VCaP (cell line): ENCODE data around the gene MTMR12.
A peak's percentile ranks its signal among the peaks of the same experiment; 100 is the strongest.

Experiments
- H3K27ac ChIP-seq: fragments of 450-650 bp; 2 replicates; pipeline ENCODE4 v1.5.1; 2017
- CTCF ChIP-seq: fragments of 450-650 bp; conservative IDR thresholded peaks from 2 replicates; pipeline ENCODE4 v1.5.1; 2017; ENCODE audit warnings: mild to moderate bottlenecking, moderate library complexity

Gene MTMR12

GRCh38 chr5:32255540-32255900 is 57.2 kb downstream of the MTMR12 start:
- TF ChIP-seq CTCF: no peak
- H3K27ac ChIP-seq: no peak overlapping the region

- TF ChIP-seq CTCF: no peak
Measured at GRCh38 chr5:32254881-32255539, 57.7 kb downstream of the MTMR12 start.

DNA sequence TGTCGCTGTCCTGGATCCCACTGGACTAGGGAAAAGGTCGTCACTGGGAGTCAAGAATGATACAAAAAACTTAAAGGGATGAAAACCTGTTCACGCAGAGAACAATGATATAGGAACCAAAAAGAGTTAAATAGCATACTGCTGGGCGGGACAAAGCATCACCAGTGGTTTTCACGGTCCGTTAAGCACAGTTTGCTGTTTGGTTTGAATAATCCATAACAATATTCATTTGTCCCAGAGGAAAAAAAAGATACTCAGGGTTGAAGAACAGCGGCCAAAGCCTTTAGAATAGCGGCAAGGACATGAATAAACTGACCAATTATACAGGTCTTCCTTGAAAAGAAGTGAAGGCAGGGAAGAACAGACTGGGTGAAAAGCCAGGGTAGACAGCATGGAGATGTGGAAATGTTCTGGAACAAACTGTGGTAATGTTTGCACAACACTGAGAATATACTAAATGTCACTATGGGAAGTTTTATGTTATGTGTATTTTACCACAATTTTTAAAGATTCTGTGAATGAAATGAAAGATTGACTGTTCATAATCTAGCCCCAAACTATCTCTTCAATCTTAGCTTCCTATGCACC is 60.8 kb downstream of the MTMR12 start:
- H3K27ac ChIP-seq: peak overlapping the region; percentile 96
- TF ChIP-seq CTCF: no peak

More at GRCh38 chr5:32254881-32255539, 57.7 kb downstream of the MTMR12 start:
- H3K27ac ChIP-seq: no peak overlapping the region

GRCh38 chr5:32249668-32250067 is 63.1 kb downstream of the MTMR12 start:
- no peak for TF ChIP-seq CTCF
- peak overlapping the region; percentile 96 for H3K27ac ChIP-seq

GRCh38 chr5:32245742-32246141 is 67.0 kb downstream of the MTMR12 start:
- no peak for TF ChIP-seq CTCF
- no peak overlapping the region for H3K27ac ChIP-seq

DNA sequence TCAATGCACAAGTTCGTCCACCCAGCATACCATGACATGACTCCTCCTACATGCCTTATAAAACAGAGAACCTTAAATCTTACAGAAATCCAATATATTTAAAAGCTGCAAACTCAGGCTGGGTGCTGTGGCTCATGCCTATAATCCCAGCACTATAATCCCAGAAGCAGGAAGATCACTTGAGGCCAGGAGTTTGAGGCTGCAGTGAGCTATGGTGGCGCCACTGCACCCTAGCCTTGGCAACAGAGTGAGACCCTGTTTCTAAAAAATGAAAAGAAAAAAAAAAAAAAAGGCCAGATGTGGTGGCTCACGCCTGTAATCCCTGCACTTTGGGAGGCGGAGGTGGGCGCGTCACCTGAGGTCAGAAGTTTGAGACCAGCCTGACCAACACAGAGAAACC is 68.7 kb downstream of the MTMR12 start:
- no peak overlapping the region for H3K27ac ChIP-seq
- no peak for TF ChIP-seq CTCF

DNA sequence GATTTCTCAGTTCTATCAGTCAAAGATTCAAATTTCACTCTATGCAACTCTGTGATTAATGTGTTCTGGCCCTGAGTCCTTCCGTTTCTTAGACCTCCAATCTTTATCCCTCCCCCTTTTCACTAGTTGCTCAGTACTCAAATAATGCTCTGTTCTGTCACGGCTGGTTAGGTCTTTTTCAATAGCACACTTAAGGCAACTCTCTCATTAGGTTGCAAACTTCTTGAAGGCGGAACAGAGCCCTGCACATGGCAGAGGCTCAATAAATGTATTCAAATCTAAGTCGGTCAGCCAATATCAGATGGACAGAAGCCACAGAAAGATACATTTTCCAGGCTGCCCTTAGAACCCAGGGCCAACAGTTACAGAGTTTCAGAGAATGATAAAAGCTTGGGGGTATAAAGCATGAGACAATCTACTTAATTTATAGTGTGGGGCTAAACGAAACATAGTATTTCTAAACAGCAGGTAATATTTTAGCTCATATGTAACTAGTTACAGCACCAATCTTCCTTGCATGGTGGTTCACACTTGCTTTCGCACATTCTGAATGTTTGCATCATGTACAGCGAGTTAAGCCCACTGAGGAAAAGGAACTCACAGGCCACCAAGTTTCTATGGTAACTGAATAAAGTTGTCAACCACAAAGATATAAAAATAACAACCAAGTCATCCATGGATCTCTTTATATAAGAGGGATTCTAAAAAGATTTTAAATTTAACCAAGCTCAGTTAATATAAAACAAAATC is 71.5 kb downstream of the MTMR12 start:
- no peak overlapping the region for H3K27ac ChIP-seq
- TF ChIP-seq CTCF: no peak
